NCI-H345 treated with DMSO at 0.1 percent for 48 hours (cell line): ENCODE data around the gene LUC7L.
"Not testable (repeated sequence)": the region's sequence is repeated elsewhere in the genome, so short reads cannot be mapped to it uniquely, and the experiment has no call there.

Experiments
- DNase-seq: peaks from one replicate; lab custom pipeline; 2025; ENCODE audit not compliant: unreplicated experiment; lab: John Stamatoyannopoulos, UW

LUC7L gene

GRCh38 chr16:264440-264951, 35.2 kb upstream of the LUC7L start:
- DNase-seq, result no peak

DNA sequence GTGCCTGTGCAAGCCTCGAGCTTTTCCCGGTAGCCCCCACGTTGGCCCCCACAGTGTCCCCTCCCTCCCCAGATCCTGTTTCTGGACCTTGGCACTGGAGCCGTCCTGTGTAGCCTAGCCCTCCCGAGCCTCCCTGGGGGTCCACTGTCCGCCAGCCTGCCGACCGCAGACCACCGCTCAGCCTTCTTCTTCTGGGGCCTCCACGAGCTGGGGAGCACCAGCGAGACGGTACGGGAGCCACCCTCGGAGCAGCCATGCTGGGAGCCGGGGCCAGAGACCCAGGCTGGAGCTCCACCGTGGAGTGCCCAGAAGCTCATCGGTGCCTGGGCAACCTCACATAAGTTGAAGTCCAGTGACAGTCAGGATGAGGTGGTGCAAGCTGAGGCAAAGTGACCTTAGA, 34.7 kb upstream of the LUC7L start:
- DNase-seq, result no peak

- DNase-seq, result no peak
Measured at GRCh38 chr16:263182-263774, 34.0 kb upstream of the LUC7L start.

- DNase-seq, result no peak
Measured at GRCh38 chr16:262121-262745, 33.0 kb upstream of the LUC7L start.

- no peak for DNase-seq
Measured at GRCh38 chr16:261031-261691, 31.9 kb upstream of the LUC7L start.

DNA sequence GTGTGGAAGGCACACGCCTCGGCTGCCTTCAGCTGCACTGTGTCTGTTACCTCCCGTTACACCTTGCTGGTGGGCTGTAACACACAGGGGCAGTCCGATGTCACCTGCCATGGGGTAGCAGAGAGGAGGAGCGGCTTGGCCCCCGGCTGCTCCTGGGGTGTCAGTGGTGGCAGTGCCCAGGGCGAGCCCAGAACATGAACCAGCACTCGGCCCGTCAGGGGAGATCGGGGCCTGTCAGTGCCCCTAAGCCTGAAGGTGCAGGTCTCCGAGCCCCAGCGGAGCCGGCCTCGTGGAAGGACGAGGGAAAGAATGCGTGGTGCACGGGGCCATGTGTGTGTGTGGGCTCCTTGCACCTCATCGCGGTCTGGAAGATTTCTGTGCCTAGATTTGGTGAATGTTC, 31.1 kb upstream of the LUC7L start:
- no peak for DNase-seq

GRCh38 chr16:259814-260253, 30.6 kb upstream of the LUC7L start:
- DNase-seq, result no peak

DNA sequence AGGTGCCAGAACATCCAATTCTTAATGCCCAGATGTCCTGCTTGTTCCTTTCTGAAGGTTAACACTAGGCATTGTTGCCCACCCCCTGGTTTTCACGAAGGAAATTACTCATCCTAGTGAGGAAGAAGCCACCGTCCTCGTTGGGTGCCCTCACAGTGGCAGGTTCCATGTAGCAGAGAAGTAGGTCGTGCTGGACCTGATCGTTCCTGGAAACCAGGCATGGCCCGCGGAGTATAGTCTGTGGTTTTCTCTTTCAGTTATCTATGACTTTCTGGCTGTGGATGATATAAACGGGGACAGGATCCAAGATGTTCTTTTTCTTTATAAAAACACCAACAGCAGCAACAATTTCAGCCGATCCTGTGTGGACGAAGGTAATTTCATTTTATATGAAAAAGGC, 30.0 kb upstream of the LUC7L start:
- no peak for DNase-seq

DNA sequence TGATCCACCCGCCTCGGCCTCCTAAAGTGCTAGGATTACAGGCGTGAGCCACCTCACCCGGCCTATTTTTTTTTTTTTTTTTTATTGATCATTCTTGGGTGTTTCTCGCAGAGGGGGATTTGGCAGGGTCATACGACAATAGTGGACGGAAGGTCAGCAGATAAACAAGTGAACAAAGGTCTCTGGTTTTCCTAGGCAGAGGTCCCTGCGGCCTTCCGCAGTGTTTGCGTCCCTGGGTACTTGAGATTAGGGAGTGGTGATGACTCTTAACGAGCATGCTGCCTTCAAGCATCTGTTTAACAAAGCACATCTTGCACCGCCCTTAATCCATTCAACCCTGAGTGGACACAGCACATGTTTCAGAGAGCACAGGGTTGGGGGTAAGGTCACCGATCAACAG, 28.8 kb upstream of the LUC7L start:
- not testable (repeated sequence) for DNase-seq

DNA sequence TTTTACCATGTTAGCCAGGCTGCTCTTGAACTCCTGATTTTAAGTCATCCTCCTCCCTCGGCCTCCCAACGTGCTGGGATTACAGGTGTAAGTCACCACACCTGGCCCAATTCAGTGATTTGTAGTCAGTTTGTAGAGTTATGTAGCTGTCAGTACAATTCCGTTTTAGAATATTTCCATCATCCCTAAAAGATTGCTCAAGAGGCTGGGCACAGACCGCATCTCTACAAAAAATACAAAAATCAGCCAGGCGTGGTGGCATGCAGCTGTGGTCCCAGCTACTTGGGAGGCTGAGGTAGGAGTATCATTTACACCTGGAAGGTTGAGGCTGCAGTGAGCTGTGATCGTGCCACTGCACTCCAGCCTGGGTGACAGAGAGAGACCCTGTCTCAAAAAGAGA, 25.9 kb upstream of the LUC7L start:
- DNase-seq, result no peak

GRCh38 chr16:254461-254860, 25.2 kb upstream of the LUC7L start:
- no peak for DNase-seq

GRCh38 chr16:253833-254232, 24.6 kb upstream of the LUC7L start:
- DNase-seq, result no peak

- DNase-seq, result no peak
Measured at GRCh38 chr16:252366-253337, 23.4 kb upstream of the LUC7L start.

DNA sequence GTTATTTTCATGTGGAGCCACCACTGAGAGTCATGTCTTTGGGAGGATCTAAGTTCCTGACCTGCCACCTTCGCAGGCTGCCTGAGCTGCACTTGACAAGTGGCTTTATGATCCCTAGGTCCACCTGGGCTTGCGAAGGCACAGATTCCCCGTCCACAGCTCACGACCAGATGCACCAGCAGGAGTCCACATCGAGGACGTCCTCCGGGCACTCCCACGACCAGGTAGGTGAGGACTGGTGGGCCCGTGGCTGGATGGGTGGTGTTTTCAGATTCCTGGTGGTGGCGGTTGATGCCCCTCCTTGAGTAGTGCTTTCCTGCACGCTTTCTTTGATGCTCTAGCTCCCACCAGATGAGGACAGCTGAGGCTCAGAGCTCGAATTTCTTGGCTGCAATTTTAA, 20.2 kb upstream of the LUC7L start:
- DNase-seq, result no peak

DNA sequence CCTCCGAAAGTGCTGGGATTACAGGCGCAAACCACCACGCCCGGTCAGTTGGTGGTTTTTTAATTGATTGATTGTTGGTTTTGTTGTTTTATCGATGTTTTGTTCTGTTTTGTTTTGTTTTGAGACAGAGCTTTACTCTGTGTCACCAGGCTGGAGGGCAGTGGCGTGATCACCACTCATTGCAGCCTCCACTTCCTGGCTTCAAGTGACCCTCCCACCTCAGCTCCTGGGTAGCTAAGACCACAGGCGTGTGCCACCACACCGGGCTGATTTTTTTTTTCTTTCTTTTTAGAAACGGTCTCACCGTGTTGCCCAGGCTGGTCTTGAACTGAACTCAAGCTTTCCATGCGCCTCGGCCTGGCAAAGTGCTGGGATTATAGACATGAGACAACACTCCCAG, 17.8 kb upstream of the LUC7L start:
- DNase-seq, result no peak

DNA sequence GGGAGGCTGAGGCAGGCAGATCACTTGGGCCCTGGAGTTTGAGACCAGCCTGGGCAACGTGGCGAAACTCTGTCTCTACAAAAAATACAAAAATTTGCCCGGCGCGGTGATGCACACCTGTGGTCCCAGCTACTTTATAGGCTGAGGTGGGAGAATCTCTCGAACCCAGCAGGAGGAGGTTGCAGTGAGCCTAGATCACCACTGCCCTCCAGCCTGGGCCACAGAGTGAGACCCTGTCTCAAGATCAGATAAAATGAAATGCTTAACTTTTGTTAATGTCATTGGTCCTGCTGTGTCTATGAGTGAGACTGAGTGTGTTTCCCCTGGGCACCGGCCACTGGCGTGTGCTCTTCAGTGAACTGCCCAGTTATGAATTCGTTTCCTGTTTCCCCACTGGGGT, 15.9 kb upstream of the LUC7L start:
- no peak for DNase-seq

DNA sequence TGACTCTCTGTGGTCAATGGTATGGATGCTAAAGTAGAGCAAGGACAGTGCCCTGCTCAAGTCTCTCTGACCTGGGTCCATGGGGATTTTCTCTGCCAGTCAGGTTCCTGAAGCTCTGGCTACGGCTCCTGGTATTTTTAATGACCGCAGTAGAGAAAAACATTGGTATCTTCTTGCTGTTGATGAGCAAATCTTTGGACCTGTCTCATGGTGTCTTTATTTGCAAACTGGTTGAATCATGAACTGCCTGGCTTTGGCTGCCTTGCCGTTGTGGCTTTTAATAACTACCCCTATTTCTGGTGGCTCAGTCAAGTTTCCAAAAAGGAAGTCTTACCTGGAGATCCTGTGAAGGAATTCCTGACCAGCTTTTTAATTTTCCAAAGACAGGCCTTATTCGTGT, 14.1 kb upstream of the LUC7L start:
- DNase-seq, result no peak

GRCh38 chr16:242281-242680, 13.0 kb upstream of the LUC7L start:
- no peak for DNase-seq

- DNase-seq, result no peak
Measured at GRCh38 chr16:240559-240958, 11.3 kb upstream of the LUC7L start.

- no peak for DNase-seq
Measured at GRCh38 chr16:239948-240277, 10.7 kb upstream of the LUC7L start.
